ENCODE results near the gene RETREG3.
"Not testable (repeated sequence)": the region's sequence is repeated elsewhere in the genome, so short reads cannot be mapped to it uniquely, and the experiment has no call there.

RETREG3 gene

GRCh38 chr17:42623732-42624596 lies 14.8 kb upstream of the RETREG3 start:
- DNase-seq (ENCODE audit: low spot score), result no peak
- Mint-ChIP-seq H3K27me3 (ENCODE audit: low read depth) (peaks cover 2% of the 10 kb centered on the region), H3K9me3 (no peaks in the 10 kb centered on the region), H3K36me3 (ENCODE audit: low read depth) (no peaks in the 10 kb centered on the region), H3K4me1 (ENCODE audit: low read depth) (no peaks in the 10 kb centered on the region), H3K4me3 (no peak overlapping the region), H3K27ac (no peak overlapping the region)

- H3K27ac Mint-ChIP-seq, result no peak overlapping the region
- H3K4me1 Mint-ChIP-seq (ENCODE audit: low read depth), result peaks cover 3% of the 10 kb centered on the region
- H3K27me3 Mint-ChIP-seq (ENCODE audit: low read depth), result peaks cover 2% of the 10 kb centered on the region
- H3K4me3 Mint-ChIP-seq, result no peak overlapping the region
- DNase-seq (ENCODE audit: low spot score), result no peak
- no peaks in the 10 kb centered on the region for H3K9me3 Mint-ChIP-seq
- no peaks in the 10 kb centered on the region for H3K36me3 Mint-ChIP-seq (ENCODE audit: low read depth)
Measured at GRCh38 chr17:42623271-42623670, 14.1 kb upstream of the RETREG3 start.

GRCh38 chr17:42621987-42622386 lies 12.8 kb upstream of the RETREG3 start:
- not testable (repeated sequence) for H3K4me3 Mint-ChIP-seq; H3K4me1 Mint-ChIP-seq (ENCODE audit: low read depth); H3K27ac Mint-ChIP-seq; H3K36me3 Mint-ChIP-seq (ENCODE audit: low read depth); DNase-seq (ENCODE audit: low spot score); H3K9me3 Mint-ChIP-seq; H3K27me3 Mint-ChIP-seq (ENCODE audit: low read depth)

GRCh38 chr17:42618442-42619150 lies 9.4 kb upstream of the RETREG3 start:
- H3K27ac Mint-ChIP-seq, result no peak overlapping the region
- peaks cover 3% of the 10 kb centered on the region for H3K4me1 Mint-ChIP-seq (ENCODE audit: low read depth)
- H3K27me3 Mint-ChIP-seq (ENCODE audit: low read depth), result peaks cover 2% of the 10 kb centered on the region
- H3K9me3 Mint-ChIP-seq, result no peaks in the 10 kb centered on the region
- DNase-seq (ENCODE audit: low spot score), result no peak
- H3K36me3 Mint-ChIP-seq (ENCODE audit: low read depth), result peaks cover 20% of the 10 kb centered on the region
- no peak overlapping the region for H3K4me3 Mint-ChIP-seq

GRCh38 chr17:42617956-42618431 lies 8.8 kb upstream of the RETREG3 start:
- Mint-ChIP-seq H3K9me3 (no peaks in the 10 kb centered on the region), H3K4me1 (ENCODE audit: low read depth) (peaks cover 3% of the 10 kb centered on the region), H3K27me3 (ENCODE audit: low read depth) (no peaks in the 10 kb centered on the region), H3K27ac (no peak overlapping the region), H3K36me3 (ENCODE audit: low read depth) (peaks cover 23% of the 10 kb centered on the region), H3K4me3 (no peak overlapping the region)
- DNase-seq (ENCODE audit: low spot score), result no peak

GRCh38 chr17:42613699-42614295 lies 4.6 kb upstream of the RETREG3 start:
- Mint-ChIP-seq H3K27me3 (ENCODE audit: low read depth) (no peaks in the 10 kb centered on the region), H3K9me3 (no peaks in the 10 kb centered on the region), H3K27ac (no peak overlapping the region), H3K4me1 (ENCODE audit: low read depth) (peaks cover 5% of the 10 kb centered on the region), H3K4me3 (no peak overlapping the region), H3K36me3 (ENCODE audit: low read depth) (peaks cover 35% of the 10 kb centered on the region)
- no peak for DNase-seq (ENCODE audit: low spot score)

GRCh38 chr17:42612013-42612412 lies 2.8 kb upstream of the RETREG3 start:
- H3K36me3 Mint-ChIP-seq (ENCODE audit: low read depth), result peaks cover 36% of the 10 kb centered on the region
- peaks cover 12% of the 10 kb centered on the region for H3K4me1 Mint-ChIP-seq (ENCODE audit: low read depth)
- no peak for DNase-seq (ENCODE audit: low spot score)
- H3K27me3 Mint-ChIP-seq (ENCODE audit: low read depth), result no peaks in the 10 kb centered on the region
- no peaks in the 10 kb centered on the region for H3K9me3 Mint-ChIP-seq
- H3K4me3 Mint-ChIP-seq, result no peak overlapping the region
- H3K27ac Mint-ChIP-seq, result no peak overlapping the region

GRCh38 chr17:42609814-42610801 lies 934 bp upstream of the RETREG3 start:
- Mint-ChIP-seq H3K4me1 (ENCODE audit: low read depth) (peaks cover 19% of the 10 kb centered on the region), H3K36me3 (ENCODE audit: low read depth) (peaks cover 37% of the 10 kb centered on the region), H3K27ac (peak overlapping the region; percentile 91), H3K4me3 (peak overlapping the region; percentile 99)
- not testable (repeated sequence) for H3K9me3 Mint-ChIP-seq; H3K27me3 Mint-ChIP-seq (ENCODE audit: low read depth)
- peak; percentile 15 for DNase-seq (ENCODE audit: low spot score)

GRCh38 chr17:42608305-42609181 lies 631 bp downstream of the RETREG3 start:
- peak; percentile 6 for DNase-seq (ENCODE audit: low spot score)
- no peaks in the 10 kb centered on the region for H3K27me3 Mint-ChIP-seq (ENCODE audit: low read depth)
- H3K4me3 Mint-ChIP-seq, result peak overlapping the region; percentile 99
- no peaks in the 10 kb centered on the region for H3K9me3 Mint-ChIP-seq
- peaks cover 28% of the 10 kb centered on the region for H3K36me3 Mint-ChIP-seq (ENCODE audit: low read depth)
- H3K4me1 Mint-ChIP-seq (ENCODE audit: low read depth), result peaks cover 24% of the 10 kb centered on the region
- H3K27ac Mint-ChIP-seq, result peak overlapping the region; percentile 94

GRCh38 chr17:42607769-42608168 lies 1.4 kb downstream of the RETREG3 start:
- Mint-ChIP-seq H3K27ac (no peak overlapping the region), H3K27me3 (ENCODE audit: low read depth) (no peaks in the 10 kb centered on the region), H3K9me3 (no peaks in the 10 kb centered on the region), H3K36me3 (ENCODE audit: low read depth) (peaks cover 30% of the 10 kb centered on the region), H3K4me1 (ENCODE audit: low read depth) (peaks cover 24% of the 10 kb centered on the region), H3K4me3 (peak overlapping the region; percentile 99)
- DNase-seq (ENCODE audit: low spot score), result no peak

- Mint-ChIP-seq H3K9me3 (no peaks in the 10 kb centered on the region), H3K4me3 (no peak overlapping the region), H3K27me3 (ENCODE audit: low read depth) (no peaks in the 10 kb centered on the region), H3K36me3 (ENCODE audit: low read depth) (peaks cover 23% of the 10 kb centered on the region), H3K4me1 (ENCODE audit: low read depth) (peaks cover 28% of the 10 kb centered on the region), H3K27ac (no peak overlapping the region)
- no peak for DNase-seq (ENCODE audit: low spot score)
Measured at GRCh38 chr17:42603318-42603717, 5.9 kb downstream of the RETREG3 start.

GRCh38 chr17:42598905-42599304 lies 10.3 kb downstream of the RETREG3 start:
- H3K9me3 Mint-ChIP-seq, result no peaks in the 10 kb centered on the region
- H3K36me3 Mint-ChIP-seq (ENCODE audit: low read depth), result peaks cover 14% of the 10 kb centered on the region
- no peak for DNase-seq (ENCODE audit: low spot score)
- no peaks in the 10 kb centered on the region for H3K27me3 Mint-ChIP-seq (ENCODE audit: low read depth)
- H3K4me3 Mint-ChIP-seq, result no peak overlapping the region
- peaks cover 9% of the 10 kb centered on the region for H3K4me1 Mint-ChIP-seq (ENCODE audit: low read depth)
- H3K27ac Mint-ChIP-seq, result no peak overlapping the region
